Left lung (tissue), 10 donors: Measurements from ENCODE around the gene TARDBP. TPM values are rescaled to one million over a fixed set of nuclear protein-coding genes. Genes with fewer than 3 reads are reported as not detected.
A peak's percentile ranks its signal among the peaks of the same experiment; 100 is the strongest.
"Not testable (repeated sequence)": the region's sequence is repeated elsewhere in the genome, so short reads cannot be mapped to it uniquely, and the experiment has no call there.

Source experiments
- ATAC-seq: fragments of 200-7000 bp; cut with Tn5 transposase; one replicate; pipeline ENCODE4 v1.9.1; 2020; ENCODE audit warnings: moderate library complexity
- DNase-seq, 4 donors: peaks; one replicate each; pipeline ENCODE4 v3.0.0-alpha.2; 2013 to 2020
- H3K27ac ChIP-seq, 2 donors: fragments of 200-600 bp; sonication (generic) in 1 of 2; one replicate each; pipeline versions ENCODE4 v1.5.0 to v1.8.0; 2020 to 2021
- H3K27me3 ChIP-seq, 2 donors: fragments of 200-600 bp; sonication (generic) in 1 of 2; one replicate each; pipeline versions ENCODE4 v1.5.0 to v1.8.0; 2020 to 2021
- H3K36me3 ChIP-seq, 2 donors: fragments of 200-600 bp; sonication (generic) in 1 of 2; one replicate each; pipeline versions ENCODE4 v1.5.0 to v1.8.0; 2020 to 2021
- H3K4me1 ChIP-seq, 2 donors: fragments of 200-600 bp; one replicate each; pipeline ENCODE4 v1.8.0; 2021
- H3K4me3 ChIP-seq, 2 donors: fragments of 200-600 bp; sonication (generic) in 1 of 2; one replicate each; pipeline versions ENCODE4 v1.5.0 to v1.8.0; 2020 to 2021; ENCODE audit warnings: mild to moderate bottlenecking in 1 of 2
- H3K9me3 ChIP-seq, 2 donors: fragments of 200-600 bp; sonication (generic) in 1 of 2; one replicate each; pipeline versions ENCODE4 v1.5.0 to v1.8.0; 2020 to 2021
- CTCF ChIP-seq, 2 donors: fragments of 200-600 bp; sonication (generic) in 1 of 2; IDR thresholded peaks; one replicate each; pipeline versions ENCODE4 v1.5.0 to v1.8.0; 2021; ENCODE audit warnings: antibody characterized with exemption in 2 of 2
- intact Hi-C, 2 donors: fragments of 100-400 bp; cut with DNase I; formaldehyde crosslinking; loops; one replicate each; pipeline versions ENCODE4 v1.11.2 to v1.14.2; 2022
- polyA plus RNA-seq, 6 donors: library from polyadenylated mRNA; unstranded; fragments of 120-200 nt; gene quantifications; one replicate each; pipeline ENCODE4 v1.2.1, GENCODE V29; 2013; ENCODE audit not compliant: insufficient read length in 6 of 6
- total RNA-seq, 2 donors: library from RNA; stranded (reverse); fragmentation: NEBNext Ultra II Directional; extraction: Animal tissue kit (Norgen Biotek cat#: 25700); gene quantifications; one replicate each; pipeline ENCODE4 v1.2.1, GENCODE V29; 2021
- donor health status: DM: no; HTN: yes; CAD: no.
- donor health status: DM: no; HTN: no; CAD: no.

TARDBP gene
- total and polyA plus RNA-seq, 8 donors = 119 to 344 (median 292) TPM

- Histone ChIP-seq H3K27ac (no peak overlapping the region), H3K27me3 (peaks cover 0 to 15% of the 10 kb centered on the region in 2 donors), H3K4me1 (peaks cover 8 to 14% of the 10 kb centered on the region in 2 donors), H3K36me3 (no peaks in the 10 kb centered on the region), H3K9me3 (no peaks in the 10 kb centered on the region), H3K4me3 (no peak overlapping the region)
- TF ChIP-seq CTCF (IDR thresholded peaks at IDR 0.05) = no peak
- ATAC-seq (peak; percentile 2), DNase-seq (no peak)
- intact Hi-C loops = no loop called here
These were observed 31.4 kb upstream of the TARDBP start for GRCh38 chr1:10980841-10981727.

GRCh38 chr1:10986525-10986890, 25.9 kb upstream of the TARDBP start:
- DNase-seq (no peak), ATAC-seq (no peak)
- intact Hi-C loops = no loop called here
- H3K9me3 ChIP-seq = no peaks in the 10 kb centered on the region
- H3K36me3 ChIP-seq = no peaks in the 10 kb centered on the region
- no peak overlapping the region for H3K27ac ChIP-seq
- TF ChIP-seq CTCF (IDR thresholded peaks at IDR 0.05) = no peak
- H3K4me1 ChIP-seq = no peaks in the 10 kb centered on the region
- H3K4me3 ChIP-seq = no peak overlapping the region
- no peaks in the 10 kb centered on the region for H3K27me3 ChIP-seq

GRCh38 chr1:10987840-10988417, 24.5 kb upstream of the TARDBP start:
- H3K4me3 ChIP-seq = no peak overlapping the region
- ATAC-seq = no peak
- no peak for TF ChIP-seq CTCF (IDR thresholded peaks at IDR 0.05)
- no peak for DNase-seq
- no peaks in the 10 kb centered on the region for H3K27me3 ChIP-seq
- no peaks in the 10 kb centered on the region for H3K36me3 ChIP-seq
- intact Hi-C loops = no loop called here
- H3K27ac ChIP-seq = no peak overlapping the region
- H3K4me1 ChIP-seq = no peaks in the 10 kb centered on the region
- H3K9me3 ChIP-seq = no peaks in the 10 kb centered on the region

GRCh38 chr1:10989095-10989494, 23.4 kb upstream of the TARDBP start:
- TF ChIP-seq CTCF (IDR thresholded peaks at IDR 0.05) = no peak
- no peaks in the 10 kb centered on the region for H3K27me3 ChIP-seq
- H3K27ac ChIP-seq = no peak overlapping the region
- no peaks in the 10 kb centered on the region for H3K9me3 ChIP-seq
- H3K4me3 ChIP-seq = no peak overlapping the region
- no peak for ATAC-seq
- intact Hi-C loops = no loop called here
- H3K4me1 ChIP-seq = no peaks in the 10 kb centered on the region
- H3K36me3 ChIP-seq = no peaks in the 10 kb centered on the region
- DNase-seq = no peak

DNA sequence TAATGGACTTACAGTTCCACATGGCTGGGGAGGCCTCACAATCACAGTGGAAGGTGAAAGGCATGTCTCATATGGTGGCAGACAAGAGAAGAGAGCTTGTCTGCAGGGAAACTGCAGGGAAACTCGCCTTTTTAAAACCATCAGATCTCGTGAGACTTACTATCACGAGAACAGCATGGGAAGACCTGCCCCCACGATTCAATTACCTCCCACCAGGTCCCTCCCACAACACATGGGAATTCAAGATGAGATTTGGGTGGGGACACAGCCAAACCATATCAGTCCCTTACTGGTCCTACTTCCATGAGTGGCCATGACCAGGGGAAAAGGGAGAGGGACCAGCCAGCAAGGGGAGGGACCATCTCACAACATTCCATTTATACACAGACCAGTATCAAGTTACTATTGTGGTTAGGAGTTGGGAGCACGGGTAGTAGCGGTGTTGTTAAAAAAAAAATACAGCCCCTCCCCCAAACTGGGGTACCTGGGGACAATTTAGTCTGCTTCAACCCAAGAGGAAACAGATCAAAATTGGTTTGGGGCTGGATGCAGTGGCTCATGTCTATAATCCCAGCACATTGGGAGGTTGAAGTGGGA, 22.4 kb upstream of the TARDBP start:
- ATAC-seq, H3K4me3 ChIP-seq, H3K27ac ChIP-seq, H3K4me1 ChIP-seq, DNase-seq, H3K9me3 ChIP-seq, intact Hi-C loops, H3K36me3 ChIP-seq, H3K27me3 ChIP-seq: not testable (repeated sequence)
